GM10248 (cell line): ENCODE measurements around the gene RUNX2.

ENCODE experiments used
- CTCF ChIA-PET: fragments of 300-600 bp; sonication (Branson Sonifier 250); formaldehyde crosslinking; extraction: SDS; loops from one replicate; lab custom pipeline; 2021; ENCODE audit warnings: antibody characterized with exemption; lab: Yijun Ruan, JAX
- POLR2A ChIA-PET: fragments of 350-650 bp; sonication (Branson Sonifier 250); formaldehyde crosslinking; extraction: SDS; loops from one replicate; lab custom pipeline; 2020; ENCODE audit warnings: antibody characterized with exemption; lab: Yijun Ruan, JAX
- DNase-seq: peaks from one replicate; pipeline ENCODE4 v3.0.0; 2012; ENCODE audit errors: extremely low spot score
- TF ChIP-seq, protein P1 (sequence below): IDR thresholded peaks from 2 replicates; pipeline ENCODE4 v1.5.1; 2012; ENCODE audit warnings: mild to moderate bottlenecking, low read depth; ENCODE audit errors: extremely low read depth, missing control alignments, control extremely low read depth

Gene RUNX2

DNA sequence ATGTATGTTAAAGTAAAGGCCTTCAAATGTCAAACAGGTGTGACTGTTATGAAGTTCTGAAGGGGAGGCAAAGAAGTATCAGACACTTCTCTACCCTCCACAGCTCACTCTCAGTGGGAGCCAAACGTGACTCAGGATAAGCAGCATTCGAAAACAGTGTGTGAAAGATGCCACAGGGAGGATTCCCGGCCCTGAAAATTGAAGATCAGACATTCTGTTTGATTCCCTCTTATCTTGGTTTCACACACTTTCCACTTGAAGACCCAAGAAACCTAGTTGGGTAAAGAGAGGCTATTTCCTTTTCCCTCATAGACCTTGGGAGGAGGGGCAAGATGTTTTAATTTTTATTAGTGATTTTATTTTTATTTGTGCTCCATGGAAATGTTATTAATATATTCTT is 213.8 kb downstream of the RUNX2 start:
- TF ChIP-seq, protein P1, sequence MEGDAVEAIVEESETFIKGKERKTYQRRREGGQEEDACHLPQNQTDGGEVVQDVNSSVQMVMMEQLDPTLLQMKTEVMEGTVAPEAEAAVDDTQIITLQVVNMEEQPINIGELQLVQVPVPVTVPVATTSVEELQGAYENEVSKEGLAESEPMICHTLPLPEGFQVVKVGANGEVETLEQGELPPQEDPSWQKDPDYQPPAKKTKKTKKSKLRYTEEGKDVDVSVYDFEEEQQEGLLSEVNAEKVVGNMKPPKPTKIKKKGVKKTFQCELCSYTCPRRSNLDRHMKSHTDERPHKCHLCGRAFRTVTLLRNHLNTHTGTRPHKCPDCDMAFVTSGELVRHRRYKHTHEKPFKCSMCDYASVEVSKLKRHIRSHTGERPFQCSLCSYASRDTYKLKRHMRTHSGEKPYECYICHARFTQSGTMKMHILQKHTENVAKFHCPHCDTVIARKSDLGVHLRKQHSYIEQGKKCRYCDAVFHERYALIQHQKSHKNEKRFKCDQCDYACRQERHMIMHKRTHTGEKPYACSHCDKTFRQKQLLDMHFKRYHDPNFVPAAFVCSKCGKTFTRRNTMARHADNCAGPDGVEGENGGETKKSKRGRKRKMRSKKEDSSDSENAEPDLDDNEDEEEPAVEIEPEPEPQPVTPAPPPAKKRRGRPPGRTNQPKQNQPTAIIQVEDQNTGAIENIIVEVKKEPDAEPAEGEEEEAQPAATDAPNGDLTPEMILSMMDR = no peak
- DNase-seq = no peak
- ChIA-PET POLR2A (no interaction called here), CTCF (interaction anchor here (1.5 kb wide), 1 partner anchor 47 kb away, joined by 3 read pairs; no protein-coding TSS in a partner anchor)

- CTCF ChIA-PET = no interaction called here
- TF ChIP-seq, protein P1 = no peak
- no peak for DNase-seq
- POLR2A ChIA-PET = no interaction called here
Measured at GRCh38 chr6:45543298-45544235, 215.4 kb downstream of the RUNX2 start.

- ChIA-PET CTCF (interaction anchor here (1.1 to 1.3 kb wide), 2 partner anchors 9 to 28 kb away, joined by 3 read pairs; no protein-coding TSS in a partner anchor), POLR2A (no interaction called here)
- DNase-seq = no peak
- TF ChIP-seq, protein P1 = no peak
Measured at GRCh38 chr6:45545416-45545815, 217.3 kb downstream of the RUNX2 start.

- POLR2A ChIA-PET = no interaction called here
- CTCF ChIA-PET = interaction anchor here (1.1 to 1.2 kb wide), 2 partner anchors 17 to 1074 kb away, joined by 3 read pairs; no protein-coding TSS in a partner anchor
- DNase-seq = peak; percentile 43
- TF ChIP-seq, protein P1 = no peak
Measured at GRCh38 chr6:45548657-45549515, 220.8 kb downstream of the RUNX2 start.

GRCh38 chr6:45552536-45552935 is 224.4 kb downstream of the RUNX2 start:
- no peak for DNase-seq
- ChIA-PET POLR2A (no interaction called here), CTCF (no interaction called here)
- TF ChIP-seq, protein P1 = no peak

DNA sequence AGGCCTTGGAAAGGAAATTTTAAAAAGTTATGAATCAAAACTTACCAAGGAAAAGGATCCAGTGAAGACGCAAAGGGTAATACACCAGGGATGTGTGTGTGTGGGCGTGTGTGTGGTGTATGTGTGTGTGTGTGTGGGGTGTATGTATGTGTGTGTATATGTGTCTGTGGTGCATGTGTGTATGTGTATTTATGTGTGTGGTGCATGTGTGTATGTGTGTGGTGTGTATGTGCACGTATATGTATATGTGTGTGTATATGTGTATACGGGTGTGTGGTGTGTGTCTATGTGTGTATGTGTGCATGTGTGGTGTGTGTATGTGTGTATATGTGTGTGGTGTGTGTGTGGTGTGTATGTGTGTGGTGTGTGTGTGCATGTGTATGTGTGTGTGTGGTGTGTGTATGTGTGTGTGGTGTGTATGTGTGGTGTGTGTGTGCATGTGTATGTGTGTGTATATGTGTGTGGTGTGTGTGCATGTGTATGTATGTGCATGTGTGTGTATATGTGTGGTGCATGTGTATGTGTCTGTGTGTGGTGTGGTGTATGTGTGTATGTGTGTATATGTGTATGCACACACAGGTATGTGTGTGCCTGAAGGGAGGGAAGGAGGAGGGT is 225.7 kb downstream of the RUNX2 start:
- CTCF ChIA-PET = interaction anchor here (1.2 kb wide), 1 partner anchor 21 kb away, joined by 3 read pairs; no protein-coding TSS in a partner anchor
- POLR2A ChIA-PET = no interaction called here
- TF ChIP-seq, protein P1 = no peak
- no peak for DNase-seq
